ENCODE data around the gene TRIP13.

The TRIP13 gene

DNA sequence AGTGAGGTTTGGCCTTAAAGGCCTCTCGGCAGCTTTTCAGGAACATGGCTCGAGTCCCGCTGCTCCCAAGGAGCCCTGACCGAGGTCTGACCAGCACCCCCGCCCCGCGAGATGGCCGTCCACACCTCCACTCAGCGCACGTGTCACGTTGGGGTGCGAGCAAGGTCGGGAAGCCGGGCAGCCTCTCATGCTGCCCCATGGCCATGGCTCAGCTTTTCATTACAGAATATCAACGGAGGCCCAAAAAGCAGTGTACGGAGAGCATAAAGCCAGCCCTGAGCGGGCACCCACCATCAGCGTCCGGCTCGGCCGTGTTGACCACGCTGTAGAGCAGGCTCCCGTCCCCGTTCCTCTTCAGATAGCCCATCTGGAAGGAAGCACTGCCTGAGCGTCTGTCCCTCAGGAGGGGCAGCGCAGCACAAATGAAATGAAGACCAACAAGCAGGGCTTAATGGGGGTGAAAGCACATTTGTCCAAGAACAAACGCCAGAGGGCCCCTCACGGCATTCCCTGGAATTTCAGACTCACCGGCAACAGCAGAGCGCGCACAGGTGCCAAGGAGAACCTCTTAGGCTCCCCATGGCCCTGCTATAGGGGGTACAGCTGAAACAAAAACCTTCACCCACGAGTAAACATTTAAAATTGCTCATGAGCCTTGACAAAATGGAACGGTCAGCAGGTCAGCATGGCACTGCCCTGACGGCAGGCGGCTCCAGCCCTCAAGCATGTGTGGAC lies 11.7 kb upstream of the TRIP13 start:
- Mint-ChIP-seq H3K4me3 (no peak overlapping the region), H3K36me3 (ENCODE audit: low read depth) (peaks cover 73% of the 10 kb centered on the region), H3K4me1 (no peaks in the 10 kb centered on the region), H3K27me3 (ENCODE audit: low read depth) (no peaks in the 10 kb centered on the region), H3K27ac (no peak overlapping the region), H3K9me3 (no peaks in the 10 kb centered on the region)
- no peak for TF ChIP-seq CTCF (IDR thresholded peaks at IDR 0.05; ENCODE audit: unreplicated experiment in 3 of 3)

DNA sequence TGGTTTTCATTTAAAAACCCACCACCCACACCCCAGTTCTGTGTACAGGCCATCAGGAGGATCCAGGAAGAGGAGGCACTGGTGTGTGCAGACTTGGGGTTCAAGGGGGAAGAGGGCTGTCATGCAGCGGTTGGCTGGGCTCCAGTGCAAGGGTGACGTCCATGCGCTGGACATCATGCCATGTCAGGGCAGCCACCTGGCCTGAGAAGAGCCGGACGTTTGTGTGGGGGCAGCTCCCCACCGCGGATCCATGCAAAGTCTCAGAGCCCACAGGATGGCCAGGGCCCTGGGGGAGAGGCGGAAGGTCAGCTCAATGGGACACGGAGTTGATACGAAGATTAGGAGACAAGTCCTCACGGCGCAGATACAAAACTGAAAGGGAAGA lies 11.1 kb upstream of the TRIP13 start:
- Mint-ChIP-seq H3K27ac (no peak overlapping the region), H3K27me3 (ENCODE audit: low read depth) (no peaks in the 10 kb centered on the region), H3K36me3 (ENCODE audit: low read depth) (peaks cover 74% of the 10 kb centered on the region), H3K4me1 (no peaks in the 10 kb centered on the region), H3K4me3 (no peak overlapping the region), H3K9me3 (no peaks in the 10 kb centered on the region)
- TF ChIP-seq CTCF (IDR thresholded peaks at IDR 0.05; ENCODE audit: unreplicated experiment in 3 of 3), result no peak

- no peaks in the 10 kb centered on the region for H3K4me1 Mint-ChIP-seq
- TF ChIP-seq CTCF (IDR thresholded peaks at IDR 0.05; ENCODE audit: unreplicated experiment in 3 of 3), result no peak
- H3K27ac Mint-ChIP-seq, result no peak overlapping the region
These were observed 10.2 kb upstream of the TRIP13 start for GRCh38 chr5:882253-883183.

GRCh38 chr5:883475-884181 lies 9.1 kb upstream of the TRIP13 start:
- H3K9me3 Mint-ChIP-seq, result no peaks in the 10 kb centered on the region
- H3K36me3 Mint-ChIP-seq (ENCODE audit: low read depth), result peaks cover 78% of the 10 kb centered on the region
- no peak overlapping the region for H3K4me3 Mint-ChIP-seq
- H3K27ac Mint-ChIP-seq, result no peak overlapping the region
- H3K27me3 Mint-ChIP-seq (ENCODE audit: low read depth), result no peaks in the 10 kb centered on the region
- TF ChIP-seq CTCF (IDR thresholded peaks at IDR 0.05; ENCODE audit: unreplicated experiment in 3 of 3), result no peak
- no peaks in the 10 kb centered on the region for H3K4me1 Mint-ChIP-seq

More at GRCh38 chr5:882253-883183, 10.2 kb upstream of the TRIP13 start:
- peaks cover 74% of the 10 kb centered on the region for H3K36me3 Mint-ChIP-seq (ENCODE audit: low read depth)
- no peaks in the 10 kb centered on the region for H3K27me3 Mint-ChIP-seq (ENCODE audit: low read depth)
- H3K9me3 Mint-ChIP-seq, result no peaks in the 10 kb centered on the region
- H3K4me3 Mint-ChIP-seq, result no peak overlapping the region

GRCh38 chr5:884345-885126 lies 8.1 kb upstream of the TRIP13 start:
- Mint-ChIP-seq H3K27ac (no peak overlapping the region), H3K4me1 (no peaks in the 10 kb centered on the region), H3K4me3 (no peak overlapping the region), H3K36me3 (ENCODE audit: low read depth) (peaks cover 87% of the 10 kb centered on the region), H3K27me3 (ENCODE audit: low read depth) (no peaks in the 10 kb centered on the region), H3K9me3 (no peaks in the 10 kb centered on the region)
- TF ChIP-seq CTCF (IDR thresholded peaks at IDR 0.05; ENCODE audit: unreplicated experiment in 3 of 3), result no peak
